Trophoblast cell (in vitro differentiated cells and primary cell): Measurements from ENCODE around the gene CD27.

Source experiments
- DNase-seq, 2 donors: peaks; one replicate each; pipeline ENCODE4 v3.0.0-alpha.2; 2016
- H2AFZ ChIP-seq: 2 replicates; pipeline ENCODE4 v1.6.1; 2013; ENCODE audit warnings: low read length, moderate library complexity, mild to moderate bottlenecking; ENCODE audit not compliant: insufficient read depth, poor library complexity
- H2AK5ac ChIP-seq: 2 replicates; pipeline ENCODE4 v1.6.1; 2013; ENCODE audit warnings: mild to moderate bottlenecking, low read length
- H2BK120ac ChIP-seq: 2 replicates; pipeline ENCODE4 v1.6.1; 2013; ENCODE audit warnings: low read length, mild to moderate bottlenecking, moderate library complexity; ENCODE audit not compliant: insufficient read depth, poor library complexity
- H2BK12ac ChIP-seq: 2 replicates; pipeline ENCODE4 v1.6.1; 2013; ENCODE audit warnings: mild to moderate bottlenecking, low read length, moderate library complexity
- H2BK5ac ChIP-seq: 2 replicates; pipeline ENCODE4 v1.6.1; 2013; ENCODE audit warnings: low read length, low read depth, moderate library complexity, mild to moderate bottlenecking; ENCODE audit not compliant: poor library complexity
- H3K14ac ChIP-seq: 2 replicates; pipeline ENCODE4 v1.6.1; 2013; ENCODE audit warnings: mild to moderate bottlenecking, low read length
- H3K18ac ChIP-seq: 2 replicates; pipeline ENCODE4 v1.6.1; 2013; ENCODE audit warnings: mild to moderate bottlenecking, low read length
- H3K23ac ChIP-seq: 2 replicates; pipeline ENCODE4 v1.6.1; 2013; ENCODE audit warnings: low read length
- H3K27ac ChIP-seq: 2 replicates; pipeline ENCODE4 v1.5.1; 2013; ENCODE audit warnings: low read depth, mild to moderate bottlenecking, inconsistent platforms, low read length, moderate library complexity
- H3K27me3 ChIP-seq: 2 replicates; pipeline ENCODE4 v1.6.1; 2013; ENCODE audit warnings: inconsistent platforms, mild to moderate bottlenecking, low read length, moderate library complexity; ENCODE audit not compliant: insufficient read depth
- H3K36me3 ChIP-seq, 2 experiments: 1 replicate in 1 of 2; 2 replicates in 1 of 2; pipeline ENCODE4 v1.6.1; 2013; ENCODE audit warnings: low read length in 2 of 2, mild to moderate bottlenecking in 2 of 2, moderate library complexity in 1 of 2; ENCODE audit not compliant: insufficient read depth in 2 of 2, control insufficient read depth in 1 of 2
- H3K4ac ChIP-seq: 2 replicates; pipeline ENCODE4 v1.6.1; 2013; ENCODE audit warnings: low read depth, mild to moderate bottlenecking, low read length, moderate library complexity
- H3K4me1 ChIP-seq, 2 experiments: 1 replicate in 1 of 2; 2 replicates in 1 of 2; pipeline ENCODE4 v1.6.1; 2013; ENCODE audit warnings: low read length in 2 of 2, mild to moderate bottlenecking in 2 of 2, moderate library complexity in 1 of 2; ENCODE audit not compliant: insufficient read depth in 2 of 2, control insufficient read depth in 1 of 2
- H3K4me2 ChIP-seq: 2 replicates; pipeline ENCODE4 v1.6.1; 2013; ENCODE audit warnings: inconsistent platforms, mild to moderate bottlenecking, low read length, moderate library complexity
- H3K4me3 ChIP-seq: 2 replicates; pipeline ENCODE4 v1.5.1; 2013; ENCODE audit warnings: mild to moderate bottlenecking, low read depth, low read length, inconsistent platforms
- H3K79me1 ChIP-seq: one replicate; pipeline ENCODE4 v1.6.1; 2013; ENCODE audit warnings: low read length
- H3K79me2 ChIP-seq: 2 replicates; pipeline ENCODE4 v1.6.1; 2013; ENCODE audit warnings: low read length, mild to moderate bottlenecking; ENCODE audit not compliant: control insufficient read depth, insufficient read depth, poor library complexity
- H3K9ac ChIP-seq: 2 replicates; pipeline ENCODE4 v1.6.1; 2013; ENCODE audit warnings: mild to moderate bottlenecking, low read length
- H3K9me3 ChIP-seq: 2 replicates; pipeline ENCODE4 v1.6.1; 2013; ENCODE audit warnings: low read depth, mild to moderate bottlenecking, control low read depth, inconsistent platforms, low read length; ENCODE audit not compliant: insufficient read depth
- H4K12ac ChIP-seq: 2 replicates; pipeline ENCODE4 v1.6.1; 2013; ENCODE audit warnings: low read depth, mild to moderate bottlenecking, low read length, moderate library complexity
- H4K8ac ChIP-seq: 2 replicates; pipeline ENCODE4 v1.6.1; 2013; ENCODE audit warnings: low read depth, mild to moderate bottlenecking, low read length, moderate library complexity
- H4K91ac ChIP-seq: one replicate; pipeline ENCODE4 v1.6.1; 2013; ENCODE audit warnings: low read depth, mild to moderate bottlenecking, low read length, moderate library complexity
- WGBS: extraction: QIAGEN DNeasy Blood & Tissue Kit; methylation state at CpG from one replicate; pipeline ENCODE4 v1.1.7; 2013; ENCODE audit warnings: missing lambda C conversion rate; ENCODE audit not compliant: insufficient read length, insufficient coverage; ENCODE audit errors: extremely low coverage; 5-methylcytosine and 5-hydroxymethylcytosine counted together

CD27 gene

GRCh38 chr12:6458281-6459003, 13.7 kb downstream of the CD27 start:
- H3K36me3 ChIP-seq, result peaks cover 17 to 27% of the 10 kb centered on the region in 2 experiments
- no peak overlapping the region for H2BK120ac ChIP-seq
- H3K27me3 ChIP-seq, result no peaks in the 10 kb centered on the region
- no peak overlapping the region for H2BK12ac ChIP-seq
- H4K12ac ChIP-seq, result no peak overlapping the region
- no peak overlapping the region for H4K8ac ChIP-seq
- no peaks in the 10 kb centered on the region for H3K79me1 ChIP-seq
- H3K4me2 ChIP-seq, result no peak overlapping the region
- no peak overlapping the region for H3K27ac ChIP-seq
- no peak overlapping the region for H3K4me3 ChIP-seq
- H3K79me2 ChIP-seq, result no peaks in the 10 kb centered on the region
- H3K18ac ChIP-seq, result no peak overlapping the region
- no peak overlapping the region for H2BK5ac ChIP-seq
- H3K4ac ChIP-seq, result no peak overlapping the region
- no peak overlapping the region for H4K91ac ChIP-seq
- H3K4me1 ChIP-seq, result no peaks in the 10 kb centered on the region
- no peak overlapping the region for H3K14ac ChIP-seq
- WGBS, result no CpG with 5 or more reads among the region's 14 CpGs
- no peak for DNase-seq
- H2AK5ac ChIP-seq, result no peak overlapping the region
- H3K9me3 ChIP-seq, result peaks cover 3% of the 10 kb centered on the region
- no peak overlapping the region for H2AFZ ChIP-seq
- no peak overlapping the region for H3K9ac ChIP-seq
- no peak overlapping the region for H3K23ac ChIP-seq

GRCh38 chr12:6459004-6459337, 14.2 kb downstream of the CD27 start:
- Histone ChIP-seq H3K4ac (no peak overlapping the region), H3K27me3 (no peaks in the 10 kb centered on the region), H2AFZ (no peak overlapping the region), H3K27ac (no peak overlapping the region), H2BK12ac (no peak overlapping the region), H3K4me2 (no peak overlapping the region), H3K9me3 (peaks cover 3% of the 10 kb centered on the region), H3K4me3 (no peak overlapping the region), H3K18ac (no peak overlapping the region), H3K14ac (no peak overlapping the region), H2AK5ac (no peak overlapping the region), H2BK120ac (no peak overlapping the region), H2BK5ac (no peak overlapping the region), H3K79me2 (no peaks in the 10 kb centered on the region), H3K79me1 (no peaks in the 10 kb centered on the region), H3K36me3 (peaks cover 19 to 29% of the 10 kb centered on the region in 2 experiments), H4K12ac (no peak overlapping the region), H3K23ac (no peak overlapping the region), H3K4me1 (no peaks in the 10 kb centered on the region), H4K91ac (no peak overlapping the region), H3K9ac (no peak overlapping the region), H4K8ac (no peak overlapping the region)
- no peak for DNase-seq
- WGBS, result no CpG with 5 or more reads among the region's 2 CpGs

- WGBS, result no CpG with 5 or more reads among the region's 10 CpGs
Measured at GRCh38 chr12:6460751-6461371, 16.1 kb downstream of the CD27 start.

GRCh38 chr12:6461401-6462233, 16.9 kb downstream of the CD27 start:
- Histone ChIP-seq H2AK5ac (no peak overlapping the region), H2BK12ac (no peak overlapping the region), H4K12ac (no peak overlapping the region), H3K79me2 (no peaks in the 10 kb centered on the region), H3K79me1 (no peaks in the 10 kb centered on the region), H3K18ac (no peak overlapping the region), H3K4me1 (no peaks in the 10 kb centered on the region), H3K27ac (no peak overlapping the region), H2AFZ (no peak overlapping the region), H3K27me3 (no peaks in the 10 kb centered on the region), H3K36me3 (peaks cover 31 to 46% of the 10 kb centered on the region in 2 experiments), H2BK120ac (no peak overlapping the region), H3K4ac (no peak overlapping the region), H3K4me2 (no peak overlapping the region), H3K9ac (peak overlapping the region; percentile 19), H4K8ac (no peak overlapping the region), H4K91ac (no peak overlapping the region), H3K9me3 (peaks cover 3% of the 10 kb centered on the region), H3K23ac (no peak overlapping the region), H3K4me3 (no peak overlapping the region), H3K14ac (no peak overlapping the region), H2BK5ac (no peak overlapping the region)
- DNase-seq, result peak in 1 of 2 donors; percentile 18
- no CpG with 5 or more reads among the region's 15 CpGs for WGBS

More at GRCh38 chr12:6460751-6461371, 16.1 kb downstream of the CD27 start:
- H3K79me2 ChIP-seq, result no peaks in the 10 kb centered on the region
- H4K91ac ChIP-seq, result no peak overlapping the region
- no peak overlapping the region for H4K12ac ChIP-seq
- no peak overlapping the region for H2AFZ ChIP-seq
- H2BK5ac ChIP-seq, result no peak overlapping the region
- H3K23ac ChIP-seq, result no peak overlapping the region
- H3K79me1 ChIP-seq, result no peaks in the 10 kb centered on the region
- H3K4me1 ChIP-seq, result no peaks in the 10 kb centered on the region
- H3K9me3 ChIP-seq, result peaks cover 3% of the 10 kb centered on the region
- peaks cover 28 to 42% of the 10 kb centered on the region in 2 experiments for H3K36me3 ChIP-seq
- H3K4me2 ChIP-seq, result no peak overlapping the region
- H3K14ac ChIP-seq, result no peak overlapping the region
- no peak overlapping the region for H3K4me3 ChIP-seq
- H4K8ac ChIP-seq, result no peak overlapping the region
- no peak for DNase-seq
- H3K4ac ChIP-seq, result no peak overlapping the region
- H3K9ac ChIP-seq, result no peak overlapping the region
- H3K18ac ChIP-seq, result no peak overlapping the region
- no peak overlapping the region for H2AK5ac ChIP-seq
- no peaks in the 10 kb centered on the region for H3K27me3 ChIP-seq
- H2BK120ac ChIP-seq, result no peak overlapping the region
- H2BK12ac ChIP-seq, result no peak overlapping the region
- H3K27ac ChIP-seq, result no peak overlapping the region
